HPDE6-E6E7 (cell line): ENCODE results near the gene CHRNA5.

Source experiments
- DNase-seq: peaks from one replicate; pipeline ENCODE4 v3.0.0; 2011; ENCODE audit warnings: missing footprints; ENCODE audit errors: extremely low spot score

The CHRNA5 gene

DNA sequence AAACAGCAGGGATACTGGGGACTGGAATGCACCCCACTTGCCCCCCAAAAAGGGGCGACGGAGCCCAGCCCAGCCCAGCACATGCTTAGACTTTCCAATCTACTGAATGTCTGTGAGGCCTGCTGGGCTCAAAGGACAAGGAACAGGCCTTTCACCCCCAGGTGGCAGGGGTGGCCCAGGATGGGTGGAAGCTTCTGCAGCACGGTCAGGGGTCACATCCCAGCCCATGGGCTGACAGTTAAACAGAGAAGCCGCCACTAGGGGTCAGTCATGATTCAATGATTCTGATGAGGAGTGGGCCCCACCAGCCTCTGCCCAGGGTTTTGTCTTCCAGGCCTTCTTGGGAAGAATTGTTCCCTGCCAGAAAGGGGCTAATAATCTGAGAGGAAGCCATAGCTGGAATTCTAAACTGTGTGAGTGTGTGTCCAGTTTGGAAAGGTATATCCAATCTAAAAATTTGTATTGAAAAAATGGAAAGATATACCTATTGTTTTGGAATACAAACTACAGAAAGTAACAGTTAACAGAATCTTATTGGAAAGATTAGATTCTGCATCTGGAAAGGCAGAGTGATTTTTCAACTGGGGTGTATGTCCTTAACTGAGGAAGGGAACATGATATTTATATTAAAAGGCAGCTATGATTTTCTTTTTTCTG lies 73.5 kb downstream of the CHRNA5 start:
- DNase-seq = peak; percentile 49

DNA sequence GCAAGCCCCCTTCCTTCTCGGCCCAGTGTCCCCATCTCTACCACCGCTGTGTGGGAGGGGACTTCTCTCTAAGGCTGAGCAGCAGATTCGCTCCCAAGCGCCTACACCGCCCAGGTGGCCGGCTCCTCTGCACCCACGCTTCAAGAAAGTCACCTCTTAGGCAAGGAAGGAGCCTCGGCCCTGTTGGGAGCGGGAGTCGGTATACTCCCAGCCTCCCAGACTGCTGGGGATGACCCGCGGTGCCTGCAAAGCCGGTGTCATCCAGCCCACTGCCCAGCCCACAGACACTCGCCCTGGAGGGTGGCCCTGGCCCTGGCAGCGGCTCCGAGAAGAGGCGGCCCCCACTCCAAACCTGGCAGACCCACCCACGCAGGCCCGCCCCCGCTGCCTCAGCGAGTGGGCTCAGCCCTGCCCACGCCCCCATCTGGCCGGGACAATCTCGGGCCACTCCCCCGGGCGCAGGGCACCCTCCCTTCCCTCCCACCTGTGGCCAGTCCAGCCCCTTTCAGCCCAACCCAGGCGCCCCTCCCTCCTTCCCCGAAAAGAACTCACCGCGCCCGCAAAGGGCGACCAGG lies 75.3 kb downstream of the CHRNA5 start:
- DNase-seq = no peak

DNA sequence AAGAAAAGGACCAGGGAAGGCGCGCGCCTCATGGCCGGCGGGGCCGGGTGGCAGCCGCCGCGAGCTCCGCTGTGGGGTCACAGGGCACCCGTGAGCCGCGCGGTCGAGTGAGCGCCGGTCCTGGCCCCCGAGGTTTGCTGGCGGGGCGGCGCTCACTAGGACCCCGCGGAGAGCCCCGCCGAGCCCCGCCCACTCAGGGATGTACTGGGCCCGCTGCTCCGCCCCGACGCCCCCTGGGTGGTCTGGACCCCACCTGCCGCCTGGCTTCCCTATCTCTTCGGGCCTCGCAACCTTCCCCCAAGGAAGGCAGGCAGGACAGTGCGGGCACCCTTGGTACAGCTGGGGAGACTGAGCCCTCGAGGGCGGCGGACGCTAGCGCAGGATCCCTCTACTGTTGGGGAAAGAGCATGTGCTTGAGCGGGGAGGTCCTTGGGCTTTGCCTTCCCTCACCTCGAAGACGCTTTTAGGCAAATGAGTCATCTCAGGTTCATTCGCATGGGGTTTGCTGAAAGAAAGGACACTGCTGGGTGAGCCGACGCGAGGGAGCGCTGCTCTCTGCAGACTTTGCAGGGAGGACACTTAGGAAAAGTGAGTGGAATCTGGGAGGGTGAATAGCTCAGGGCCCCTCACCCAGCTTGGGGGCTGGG lies 75.9 kb downstream of the CHRNA5 start, which contains the start of gene CHRNB4:
Gene CHRNB4, minus strand, starts transcription at position 109 of the 647 bp plus-strand sequence. Its CDS starts 77 bp downstream, at position 32.
- DNase-seq = peak; percentile 93

DNA sequence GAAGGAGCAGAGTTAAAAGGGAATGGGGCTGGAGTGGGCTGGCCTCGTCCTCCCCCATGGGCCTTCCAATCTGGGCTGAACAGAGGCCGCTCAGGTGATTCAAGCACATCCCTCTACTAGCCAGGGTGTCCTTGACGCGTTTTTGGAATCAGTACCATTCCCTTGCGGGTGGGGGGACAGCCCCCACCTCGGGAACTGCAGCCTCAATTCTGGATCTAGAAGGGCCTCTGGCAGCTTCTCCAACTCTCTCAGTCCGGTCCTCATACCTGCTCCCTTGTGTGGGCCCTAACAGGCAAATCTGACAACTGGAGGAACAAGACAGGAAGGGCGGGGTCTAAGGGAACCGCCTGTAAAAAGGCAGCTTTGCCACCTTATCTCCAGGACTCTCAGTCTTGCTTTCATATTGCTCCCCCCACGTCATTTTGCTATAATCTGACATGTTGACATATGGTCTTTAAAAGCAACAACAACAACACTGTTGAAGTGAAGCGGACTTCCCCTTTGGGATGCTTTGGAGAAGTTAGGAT lies 76.5 kb downstream of the CHRNA5 start:
- no peak for DNase-seq

DNA sequence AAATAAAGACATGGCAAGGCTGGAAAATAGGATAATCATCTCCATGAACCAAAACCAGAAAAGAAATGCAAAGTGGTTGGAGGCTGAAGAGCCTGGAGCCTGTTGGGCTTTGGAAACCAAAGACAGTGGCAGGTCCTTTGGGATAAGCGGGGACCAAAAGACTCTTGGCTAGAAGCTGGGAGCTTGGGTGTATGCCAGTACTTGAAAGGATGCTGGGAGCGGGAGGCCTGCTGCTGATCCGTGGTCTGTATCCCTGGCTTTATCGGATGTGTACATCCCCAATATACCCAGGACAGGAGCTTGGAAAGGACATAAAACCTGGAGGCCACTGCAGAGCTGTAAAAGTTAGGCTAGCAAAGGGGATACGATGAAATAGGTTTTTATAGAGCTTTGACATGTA lies 77.0 kb downstream of the CHRNA5 start:
- DNase-seq = no peak
